ENCODE results near the gene ARID1B. TPM values are rescaled to one million over a fixed set of nuclear protein-coding genes. Genes with fewer than 3 reads are reported as not detected.

ARID1B gene
- total RNA-seq, 1 donor from 2014 or later = 18.5 TPM

GRCh38 chr6:156851454-156851921, 74.3 kb downstream of the ARID1B start:
- no peak overlapping the region for H3K4me3 ChIP-seq (ENCODE audit: low read depth, low read length)
- DNase-seq (ENCODE audit: low read depth) = no peak
- TF ChIP-seq CTCF (conservative IDR thresholded peaks at IDR 0.05; ENCODE audit: low read depth, low read length) = no peak

- TF ChIP-seq CTCF (conservative IDR thresholded peaks at IDR 0.05; ENCODE audit: low read depth, low read length) = no peak
- H3K4me3 ChIP-seq (ENCODE audit: low read depth, low read length) = no peak overlapping the region
- DNase-seq (ENCODE audit: low read depth) = no peak
Observed at GRCh38 chr6:156852147-156852857, 75.1 kb downstream of the ARID1B start.

- TF ChIP-seq CTCF (conservative IDR thresholded peaks at IDR 0.05; ENCODE audit: low read depth, low read length) = no peak
- DNase-seq (ENCODE audit: low read depth) = no peak
Observed at GRCh38 chr6:156852858-156853216, 75.7 kb downstream of the ARID1B start.

GRCh38 chr6:156853733-156854132, 76.6 kb downstream of the ARID1B start:
- H3K4me3 ChIP-seq (ENCODE audit: low read depth, low read length) = no peak overlapping the region
- no peak for DNase-seq (ENCODE audit: low read depth)
- TF ChIP-seq CTCF (conservative IDR thresholded peaks at IDR 0.05; ENCODE audit: low read depth, low read length) = no peak

More at GRCh38 chr6:156852858-156853216, 75.7 kb downstream of the ARID1B start:
- no peak overlapping the region for H3K4me3 ChIP-seq (ENCODE audit: low read depth, low read length)

GRCh38 chr6:156854466-156855161, 77.4 kb downstream of the ARID1B start:
- no peak for TF ChIP-seq CTCF (conservative IDR thresholded peaks at IDR 0.05; ENCODE audit: low read depth, low read length)
- no peak overlapping the region for H3K4me3 ChIP-seq (ENCODE audit: low read depth, low read length)
- no peak for DNase-seq (ENCODE audit: low read depth)

GRCh38 chr6:156857573-156857972, 80.4 kb downstream of the ARID1B start:
- no peak for TF ChIP-seq CTCF (conservative IDR thresholded peaks at IDR 0.05; ENCODE audit: low read depth, low read length)
- no peak overlapping the region for H3K4me3 ChIP-seq (ENCODE audit: low read depth, low read length)
- no peak for DNase-seq (ENCODE audit: low read depth)

Data from epithelial cell of proximal tubule (primary cell).